ENCODE data around the gene TCERG1L. TPM values are rescaled to one million over a fixed set of nuclear protein-coding genes. Genes with fewer than 3 reads are reported as not detected.

TCERG1L gene
- polyA plus RNA-seq, 1 experiment: not detected

- ChIA-PET CTCF (no interaction called here), POLR2A (no interaction called here)
- no peak for TF ChIP-seq CTCF (IDR thresholded peaks at IDR 0.05; ENCODE audit: insufficient read depth, low read depth, low read length)
- Histone ChIP-seq H3K27me3 (ENCODE audit: control insufficient read depth, insufficient read depth, low read length) (no peaks in the 10 kb centered on the region), H3K4me3 (ENCODE audit: low read depth, low read length) (no peak overlapping the region), H3K36me3 (ENCODE audit: control insufficient read depth, insufficient read depth, low read length) (no peaks in the 10 kb centered on the region)
- DNase-seq (ENCODE audit: low read depth): no peak
These were observed 226.2 kb downstream of the TCERG1L start for GRCh38 chr10:131085091-131085860.

DNA sequence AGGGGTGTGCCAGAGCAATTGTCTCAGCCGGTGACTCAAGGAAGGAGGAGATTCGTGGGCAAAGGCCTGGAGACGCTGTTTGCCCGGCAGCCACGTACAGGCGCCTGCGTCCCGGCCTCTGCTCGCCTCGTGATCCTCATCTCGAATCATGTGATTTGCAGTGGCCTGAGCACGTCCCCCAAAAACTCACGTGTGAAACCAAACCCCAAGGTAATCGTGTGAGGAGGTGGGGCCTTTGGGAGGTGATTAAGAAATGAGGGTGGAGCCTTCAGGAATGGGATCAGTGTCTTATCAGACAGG, 226.8 kb downstream of the TCERG1L start:
- no peak for TF ChIP-seq CTCF (IDR thresholded peaks at IDR 0.05; ENCODE audit: insufficient read depth, low read depth, low read length)
- Histone ChIP-seq H3K36me3 (ENCODE audit: control insufficient read depth, insufficient read depth, low read length) (no peaks in the 10 kb centered on the region), H3K4me3 (ENCODE audit: low read depth, low read length) (no peak overlapping the region), H3K27me3 (ENCODE audit: control insufficient read depth, insufficient read depth, low read length) (no peaks in the 10 kb centered on the region)
- DNase-seq (ENCODE audit: low read depth): no peak
- ChIA-PET CTCF (no interaction called here), POLR2A (no interaction called here)

- H3K4me3 ChIP-seq (ENCODE audit: low read depth, low read length): no peak overlapping the region
- TF ChIP-seq CTCF (IDR thresholded peaks at IDR 0.05; ENCODE audit: insufficient read depth, low read depth, low read length): no peak
- no peaks in the 10 kb centered on the region for H3K36me3 ChIP-seq (ENCODE audit: control insufficient read depth, insufficient read depth, low read length)
- ChIA-PET POLR2A (no interaction called here), CTCF (no interaction called here)
- no peak for DNase-seq (ENCODE audit: low read depth)
- no peaks in the 10 kb centered on the region for H3K27me3 ChIP-seq (ENCODE audit: control insufficient read depth, insufficient read depth, low read length)
These were observed 227.4 kb downstream of the TCERG1L start for GRCh38 chr10:131083915-131084790.

DNA sequence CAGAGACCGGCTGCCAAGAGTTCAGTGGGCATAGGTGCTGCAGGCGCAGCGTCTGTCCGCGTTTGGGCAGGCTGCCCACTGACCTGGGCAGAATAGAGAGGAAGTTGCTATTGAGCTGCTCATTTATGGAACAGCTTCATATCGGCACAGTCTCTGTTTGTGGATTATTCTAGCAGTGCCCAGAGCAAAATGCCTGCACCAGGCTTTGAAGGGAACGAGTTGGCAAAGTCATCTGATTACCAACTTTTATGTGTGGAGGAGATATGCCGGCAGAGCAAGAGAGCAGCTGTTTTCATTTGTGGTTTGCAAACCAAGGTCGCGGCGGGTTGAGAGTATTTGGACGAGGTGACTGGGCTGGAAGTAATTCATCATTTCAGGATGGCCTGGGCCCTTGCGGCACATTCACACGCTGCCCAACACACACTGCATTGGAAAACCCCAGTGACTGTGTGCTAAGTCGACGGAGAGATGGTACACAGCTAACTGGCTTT, 228.5 kb downstream of the TCERG1L start:
- H3K27me3 ChIP-seq (ENCODE audit: control insufficient read depth, insufficient read depth, low read length): no peaks in the 10 kb centered on the region
- no peak for DNase-seq (ENCODE audit: low read depth)
- H3K36me3 ChIP-seq (ENCODE audit: control insufficient read depth, insufficient read depth, low read length): no peaks in the 10 kb centered on the region
- CTCF ChIA-PET: no interaction called here
- no peak overlapping the region for H3K4me3 ChIP-seq (ENCODE audit: low read depth, low read length)
- no peak for TF ChIP-seq CTCF (IDR thresholded peaks at IDR 0.05; ENCODE audit: insufficient read depth, low read depth, low read length)
- POLR2A ChIA-PET: no interaction called here

GRCh38 chr10:131082201-131082850, 229.2 kb downstream of the TCERG1L start:
- ChIA-PET CTCF (no interaction called here), POLR2A (no interaction called here)
- Histone ChIP-seq H3K4me3 (ENCODE audit: low read depth, low read length) (no peak overlapping the region), H3K27me3 (ENCODE audit: control insufficient read depth, insufficient read depth, low read length) (no peaks in the 10 kb centered on the region), H3K36me3 (ENCODE audit: control insufficient read depth, insufficient read depth, low read length) (no peaks in the 10 kb centered on the region)
- no peak for TF ChIP-seq CTCF (IDR thresholded peaks at IDR 0.05; ENCODE audit: insufficient read depth, low read depth, low read length)
- DNase-seq (ENCODE audit: low read depth): no peak

Data from BJ (cell line).